Stimulated activated CD4-positive, alpha-beta T cell treated with anti-CD3 and anti-CD28 coated beads, Interleukin-12 subunit alpha, Interleukin-12 subunit beta, amount 100 ng/mL, for 48 hours (primary cell): ENCODE results near the gene BRINP2.

Source experiments
- DNase-seq, 3 donors: peaks; one replicate each; pipeline ENCODE4 v3.0.0-alpha.2; 2020; ENCODE audit warnings: low read depth in 2 of 3, low spot score in 1 of 3

BRINP2 gene

DNA sequence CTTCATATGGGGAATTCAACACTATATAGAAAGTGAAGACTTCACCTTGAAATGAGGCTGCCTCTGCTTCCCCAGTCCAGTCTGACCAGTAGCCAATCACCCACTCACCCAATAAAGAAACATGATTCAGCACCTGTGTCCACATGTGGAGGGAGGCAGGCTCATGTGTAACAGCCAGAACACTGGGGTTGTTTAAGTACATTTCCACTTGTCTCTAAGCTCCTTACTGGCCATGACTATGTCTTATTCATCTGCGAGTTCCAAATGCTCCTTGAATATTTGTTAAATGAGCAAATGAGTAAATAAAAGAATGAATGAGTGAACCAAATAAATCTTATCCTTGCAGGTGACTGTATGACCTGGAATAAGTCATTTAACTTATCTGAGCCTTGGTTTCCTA is 100.1 kb downstream of the BRINP2 start:
- DNase-seq: no peak

GRCh38 chr1:177273141-177273540 is 102.4 kb downstream of the BRINP2 start:
- no peak for DNase-seq

GRCh38 chr1:177274687-177275211 is 104.0 kb downstream of the BRINP2 start:
- no peak for DNase-seq

- no peak for DNase-seq
These were observed 105.0 kb downstream of the BRINP2 start for GRCh38 chr1:177275736-177276135.

GRCh38 chr1:177278626-177279390 is 108.0 kb downstream of the BRINP2 start:
- DNase-seq: no peak

GRCh38 chr1:177281901-177282300 is 111.1 kb downstream of the BRINP2 start:
- no peak for DNase-seq

DNA sequence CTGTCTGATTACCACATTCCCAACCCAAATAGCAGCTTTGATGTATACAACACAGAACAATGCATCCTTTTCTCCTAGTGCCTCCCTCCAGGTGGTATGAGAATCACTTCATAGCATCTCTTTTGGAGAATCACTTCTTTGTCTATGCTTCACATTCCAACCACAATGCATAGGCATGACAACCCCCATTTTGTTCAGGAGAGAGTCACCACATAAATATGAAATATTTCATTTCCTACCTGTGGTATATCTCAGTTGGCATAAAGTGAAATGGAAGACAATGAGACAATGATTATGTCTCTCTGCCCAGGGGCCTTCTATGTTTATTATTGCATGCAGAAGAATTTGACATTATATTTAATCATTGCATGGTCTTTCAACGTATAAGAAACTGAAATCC is 112.2 kb downstream of the BRINP2 start:
- no peak for DNase-seq

DNA sequence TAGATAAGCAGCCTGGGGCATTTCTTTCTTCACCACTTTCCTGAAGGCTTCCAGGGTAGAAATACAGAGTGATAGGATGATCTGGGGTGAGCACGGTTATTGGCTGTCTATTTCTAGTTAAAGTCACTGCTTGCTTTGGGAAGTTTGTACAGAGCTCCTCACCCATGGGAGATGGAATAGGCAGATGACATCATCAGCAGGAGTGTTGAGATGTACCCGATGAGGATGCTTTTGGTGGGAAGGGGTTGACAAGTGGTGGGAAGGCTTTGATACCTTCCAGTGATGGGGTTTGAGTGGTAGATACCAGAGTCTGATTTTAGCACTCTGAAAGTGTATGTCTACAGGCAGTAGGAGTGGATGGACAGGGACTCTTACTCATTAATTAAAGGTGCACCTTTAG is 112.6 kb downstream of the BRINP2 start:
- DNase-seq: no peak

GRCh38 chr1:177286396-177286795 is 115.6 kb downstream of the BRINP2 start:
- DNase-seq: no peak

GRCh38 chr1:177287270-177287669 is 116.5 kb downstream of the BRINP2 start:
- DNase-seq: no peak

DNA sequence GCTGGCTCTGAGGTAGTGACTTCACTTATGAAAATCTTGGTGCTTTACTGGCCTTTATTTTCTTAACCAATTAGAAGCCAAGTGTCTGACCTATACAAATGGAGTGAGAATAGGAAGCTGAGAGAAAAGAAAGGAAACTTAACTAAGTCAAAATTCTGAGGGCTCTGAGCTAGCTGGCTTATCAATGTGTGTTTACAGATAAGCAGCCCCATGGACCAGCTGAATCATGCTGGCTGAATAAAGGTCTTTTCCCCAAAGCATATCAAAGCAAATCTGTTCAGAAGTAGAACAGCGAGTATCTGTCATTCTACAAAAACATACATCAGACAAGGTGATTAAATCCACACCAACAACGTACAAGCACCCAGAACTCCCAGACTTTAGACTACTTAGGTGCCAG is 117.2 kb downstream of the BRINP2 start:
- DNase-seq: no peak

DNA sequence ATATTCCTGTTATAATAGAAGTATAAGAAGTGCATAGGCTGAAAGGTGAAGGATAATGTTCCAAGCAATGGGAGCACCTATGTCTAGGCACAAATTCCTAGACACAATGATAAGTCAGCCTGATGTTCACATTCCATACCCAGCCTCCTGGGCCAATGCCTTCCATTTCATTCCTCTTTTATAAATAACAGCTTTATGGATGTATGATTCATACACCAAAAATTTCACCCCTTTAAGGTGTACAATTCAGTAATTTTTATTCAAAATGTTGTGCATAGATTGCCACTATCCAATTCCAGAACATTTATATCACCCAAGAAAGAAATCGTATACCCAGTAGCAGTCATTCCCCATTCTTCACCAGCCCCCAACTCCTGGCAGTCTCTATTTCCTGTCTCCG is 118.8 kb downstream of the BRINP2 start:
- no peak for DNase-seq

DNA sequence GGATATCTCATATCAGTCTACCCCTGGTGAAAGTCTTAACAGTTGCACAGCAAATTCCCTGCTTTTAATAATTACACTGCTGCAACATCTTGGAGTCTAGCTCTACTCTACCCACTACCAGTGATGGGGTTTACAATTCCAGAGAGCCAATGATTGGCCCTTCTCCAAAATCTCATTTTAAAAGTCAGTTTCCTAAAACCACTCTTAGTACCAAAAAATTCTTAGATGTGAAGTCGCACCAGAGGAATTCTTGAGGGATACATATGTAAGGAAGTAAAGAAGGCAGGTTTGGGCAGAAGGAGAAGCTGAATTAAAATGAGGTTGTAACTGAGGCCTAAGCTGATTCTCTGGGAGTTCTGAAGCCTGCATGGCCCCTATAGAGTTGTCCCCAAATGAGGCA is 129.7 kb downstream of the BRINP2 start:
- no peak for DNase-seq

DNA sequence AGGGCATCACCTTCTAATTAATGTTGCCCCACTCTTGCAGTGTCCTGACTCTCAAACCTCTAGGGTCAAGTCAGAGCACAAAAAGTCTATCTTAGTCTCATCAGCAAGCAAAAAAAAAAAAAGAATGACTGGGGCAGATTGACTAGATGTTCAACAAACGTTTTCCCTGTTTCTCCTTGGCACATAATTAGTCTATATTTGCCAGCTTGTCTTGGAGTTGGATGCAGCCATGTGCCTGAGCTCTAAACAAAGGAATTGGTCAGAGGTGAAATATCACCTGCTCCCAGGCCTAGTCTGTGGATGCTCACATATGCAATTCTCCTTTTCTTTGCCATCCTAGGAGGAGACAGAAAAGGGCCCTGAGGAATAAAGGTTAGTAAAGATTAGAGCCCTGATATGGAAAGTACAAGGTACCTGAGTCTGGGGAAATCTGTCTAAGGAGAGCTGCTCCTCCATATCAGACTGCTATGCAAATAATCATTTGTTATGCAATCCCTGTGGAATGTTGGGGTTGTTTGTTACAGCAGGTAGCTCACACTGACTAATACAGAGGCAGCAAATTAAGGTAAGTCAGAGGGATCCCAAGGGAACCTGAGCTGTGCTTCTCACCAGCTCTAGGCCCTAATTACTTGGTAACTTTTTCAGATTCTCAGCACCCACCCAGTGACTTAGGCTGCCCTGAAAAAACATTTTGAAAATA is 130.8 kb downstream of the BRINP2 start:
- DNase-seq: no peak

DNA sequence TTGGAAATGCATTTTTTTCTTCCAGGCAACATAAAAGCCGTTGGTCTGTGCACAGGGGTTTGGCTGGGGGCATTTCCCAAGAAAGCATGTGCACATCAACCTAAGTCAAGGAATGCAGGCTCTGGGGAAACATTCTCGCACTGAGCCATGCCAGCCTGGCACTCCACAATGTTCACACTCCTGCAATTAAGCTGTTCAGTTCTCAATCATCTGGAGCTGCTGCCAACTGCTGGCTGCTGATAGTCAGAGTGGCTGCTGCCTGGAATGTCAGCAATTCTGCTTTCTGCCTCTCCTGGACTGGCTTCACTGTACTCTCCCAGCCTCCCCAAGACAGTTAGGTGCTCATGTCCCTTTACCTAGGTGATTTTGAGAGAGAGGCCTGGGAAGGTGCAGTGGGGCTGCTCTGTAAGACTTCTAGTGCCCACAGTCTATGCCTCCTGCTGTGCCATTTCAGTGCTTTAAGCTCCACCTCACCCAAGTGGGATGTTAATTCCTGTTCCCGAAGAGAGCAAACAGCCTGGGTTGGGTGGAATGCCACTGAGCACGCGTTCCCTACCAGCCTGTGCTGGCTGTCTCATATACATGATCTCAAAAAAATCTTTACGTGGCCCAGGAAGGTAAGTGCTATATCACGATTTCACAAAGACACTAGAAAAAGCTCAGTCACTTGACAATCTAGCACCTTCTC is 131.7 kb downstream of the BRINP2 start:
- no peak for DNase-seq

GRCh38 chr1:177305040-177306018 is 134.6 kb downstream of the BRINP2 start:
- DNase-seq: no peak

DNA sequence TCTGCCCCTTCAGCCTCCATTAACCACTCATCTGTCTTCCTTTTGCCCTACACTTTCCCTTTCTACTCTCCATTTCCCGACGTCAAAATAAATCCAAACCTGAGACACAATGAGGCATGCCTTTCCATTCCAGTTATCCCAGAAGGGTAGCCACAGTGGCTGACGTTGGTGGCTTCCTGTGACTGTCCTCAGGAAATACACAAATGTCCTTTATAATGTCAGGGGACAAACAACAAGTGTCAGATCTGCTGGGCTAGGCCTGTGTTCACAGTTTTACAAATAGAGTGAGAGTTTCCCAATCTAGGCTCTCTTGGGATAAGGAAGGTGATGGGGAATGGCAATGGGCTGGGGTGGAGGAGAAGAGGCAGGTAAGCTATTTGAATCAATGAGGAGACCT is 135.3 kb downstream of the BRINP2 start:
- no peak for DNase-seq

DNA sequence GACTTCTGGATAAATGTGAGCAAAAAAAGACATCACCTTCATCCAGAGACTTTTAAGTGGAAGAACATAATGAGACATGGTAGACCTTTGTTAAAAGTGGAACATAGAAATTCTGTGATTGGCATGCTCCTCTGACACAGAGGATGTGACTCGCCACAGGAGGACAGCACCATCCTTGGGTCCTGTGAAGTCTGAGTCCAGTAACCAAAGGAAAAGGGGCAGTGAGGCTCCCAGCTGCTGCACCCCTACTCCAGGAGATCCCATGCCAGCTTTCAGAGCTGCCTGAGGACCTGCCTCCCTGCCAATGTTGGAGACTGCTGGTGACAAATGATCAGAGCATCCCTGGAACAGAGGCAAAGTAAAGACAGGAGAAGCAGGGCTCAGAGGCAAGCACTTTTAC is 136.2 kb downstream of the BRINP2 start:
- no peak for DNase-seq

GRCh38 chr1:177307771-177308170 is 137.0 kb downstream of the BRINP2 start:
- DNase-seq: no peak

DNA sequence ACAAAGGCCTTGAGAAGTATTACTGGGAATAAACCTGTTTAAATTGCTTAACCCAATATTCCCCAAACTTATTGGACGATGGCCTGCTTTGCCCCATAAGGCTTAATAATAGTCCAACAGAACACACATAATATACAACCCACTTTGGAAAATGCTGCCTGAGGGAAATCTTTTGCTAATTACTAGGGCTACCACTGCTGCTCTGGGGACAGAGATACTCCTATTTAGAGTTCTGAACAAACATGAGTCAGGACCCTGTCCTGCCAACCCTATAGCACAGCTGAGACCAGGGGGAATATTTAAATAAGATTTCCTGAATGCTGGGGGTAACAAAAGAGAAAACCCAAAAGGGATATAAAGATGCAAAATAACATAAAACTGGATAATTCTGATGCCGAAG is 139.1 kb downstream of the BRINP2 start:
- no peak for DNase-seq

GRCh38 chr1:177310326-177310725 is 139.6 kb downstream of the BRINP2 start:
- no peak for DNase-seq
